ENCODE data around the gene RRAGC.
"Not testable (repeated sequence)": the region's sequence is repeated elsewhere in the genome, so short reads cannot be mapped to it uniquely, and the experiment has no call there.

Gene RRAGC

GRCh38 chr1:38852780-38853179, 6.8 kb downstream of the RRAGC start:
- no peak for DNase-seq

GRCh38 chr1:38848071-38848470, 11.5 kb downstream of the RRAGC start:
- DNase-seq = no peak

GRCh38 chr1:38846210-38846609, 13.4 kb downstream of the RRAGC start:
- no peak for DNase-seq

- DNase-seq = not testable (repeated sequence)
Observed at GRCh38 chr1:38845088-38845487, 14.5 kb downstream of the RRAGC start.

- no peak for DNase-seq
Observed at GRCh38 chr1:38840281-38840680, 19.3 kb downstream of the RRAGC start.

- no peak for DNase-seq
Observed at GRCh38 chr1:38839363-38839762, 20.2 kb downstream of the RRAGC start.

- not testable (repeated sequence) for DNase-seq
Observed at GRCh38 chr1:38836316-38836715, 23.3 kb downstream of the RRAGC start.

GRCh38 chr1:38834937-38835827, 24.4 kb downstream of the RRAGC start:
- peak; percentile 71 for DNase-seq

GRCh38 chr1:38834221-38834782, 25.3 kb downstream of the RRAGC start:
- DNase-seq = no peak

GRCh38 chr1:38833146-38833545, 26.4 kb downstream of the RRAGC start:
- no peak for DNase-seq

GRCh38 chr1:38832370-38832734, 27.2 kb downstream of the RRAGC start:
- no peak for DNase-seq

- no peak for DNase-seq
Observed at GRCh38 chr1:38831731-38832369, 27.7 kb downstream of the RRAGC start.

GRCh38 chr1:38829368-38829767, 30.2 kb downstream of the RRAGC start:
- no peak for DNase-seq

GRCh38 chr1:38827318-38827717, 32.3 kb downstream of the RRAGC start:
- no peak for DNase-seq

GRCh38 chr1:38826886-38827285, 32.7 kb downstream of the RRAGC start:
- DNase-seq = no peak

- no peak for DNase-seq
Observed at GRCh38 chr1:38826262-38826661, 33.3 kb downstream of the RRAGC start.

GRCh38 chr1:38820860-38821259, 38.7 kb downstream of the RRAGC start:
- no peak for DNase-seq

- DNase-seq = no peak
Observed at GRCh38 chr1:38819516-38819915, 40.1 kb downstream of the RRAGC start.

- DNase-seq = no peak
Observed at GRCh38 chr1:38819040-38819439, 40.5 kb downstream of the RRAGC start.

GRCh38 chr1:38818175-38818976, 41.2 kb downstream of the RRAGC start:
- peak; percentile 17 for DNase-seq

GRCh38 chr1:38817267-38818174, 42.1 kb downstream of the RRAGC start:
- DNase-seq = no peak
